Thyroid gland (tissue), 4 donors: ENCODE data around the gene LINC00305. TPM values are rescaled to one million over a fixed set of nuclear protein-coding genes. Genes with fewer than 3 reads are reported as not detected.

Source experiments
- total RNA-seq, 4 donors: library from RNA; depleted of rRNA; stranded (reverse); fragments of >200 nt; gene quantifications; one replicate each; pipeline ENCODE4 v1.2.3, GENCODE V29; 2016

Gene LINC00305
- total RNA-seq, 4 donors from 2014 or later, result not detected

Other genes with a start within 250 kb of the LINC00305 start
- gene SERPINB10, start 241.1 kb downstream of the LINC00305 start, total RNA-seq, result not detected
- gene HMSD, start 199.8 kb downstream of the LINC00305 start, total RNA-seq, result under 1 TPM in 1 of 4 donors, not detected in 3; 0.34 TPM
- gene SERPINB8, start 179.0 kb downstream of the LINC00305 start, total RNA-seq, result 1 to 10 TPM; 2.8 to 8.8 (median 5.3) TPM